Endodermal cell (in vitro differentiated cells): ENCODE data around the gene HLF. TPM values are rescaled to one million over a fixed set of nuclear protein-coding genes. Genes with fewer than 3 reads are reported as not detected.

ENCODE experiments used
- DNase-seq: peaks from one replicate; pipeline ENCODE4 v3.0.0-alpha.2; 2017
- H3K27ac ChIP-seq: 2 replicates; pipeline ENCODE4 v1.5.1; 2013; ENCODE audit warnings: mild to moderate bottlenecking, low read depth, low read length, moderate library complexity
- H3K27me3 ChIP-seq: 2 replicates; pipeline ENCODE4 v1.6.1; 2013; ENCODE audit warnings: mild to moderate bottlenecking, low read length, moderate library complexity; ENCODE audit not compliant: insufficient read depth, control insufficient read depth, poor library complexity, severe bottlenecking
- H3K36me3 ChIP-seq: 2 replicates; pipeline ENCODE4 v1.7.0; 2013; ENCODE audit warnings: mild to moderate bottlenecking, low read length, moderate library complexity; ENCODE audit not compliant: control insufficient read depth, insufficient read depth
- H3K4me1 ChIP-seq: one replicate; pipeline ENCODE4 v1.7.0; 2013; ENCODE audit warnings: low read length; ENCODE audit not compliant: control insufficient read depth, insufficient read depth
- H3K4me3 ChIP-seq: 2 replicates; pipeline ENCODE4 v1.5.1; 2013; ENCODE audit warnings: mild to moderate bottlenecking, low read length, moderate library complexity
- H3K9ac ChIP-seq: 2 replicates; pipeline ENCODE4 v1.6.1; 2013; ENCODE audit warnings: mild to moderate bottlenecking, low read length, moderate library complexity; ENCODE audit not compliant: poor library complexity, severe bottlenecking; ENCODE audit errors: extremely low read depth
- H3K9me3 ChIP-seq: 2 replicates; pipeline ENCODE4 v1.6.1; 2013; ENCODE audit warnings: mild to moderate bottlenecking, low read length, moderate library complexity; ENCODE audit not compliant: control insufficient read depth
- H3K27ac Mint-ChIP-seq: 2 replicates; pipeline ENCODE4 v1.8.0; 2020; ENCODE audit warnings: mixed read lengths
- H3K27me3 Mint-ChIP-seq: 2 replicates; pipeline ENCODE4 v1.8.0; 2021; ENCODE audit warnings: mild to moderate bottlenecking, mixed read lengths; ENCODE audit not compliant: insufficient read depth
- H3K36me3 Mint-ChIP-seq: 2 replicates; pipeline ENCODE4 v1.8.0; 2020; ENCODE audit warnings: low read depth, mixed read lengths
- H3K4me1 Mint-ChIP-seq: 2 replicates; pipeline ENCODE4 v1.8.0; 2020; ENCODE audit warnings: mixed read lengths
- H3K4me3 Mint-ChIP-seq: 2 replicates; pipeline ENCODE4 v1.8.0; 2020; ENCODE audit warnings: mild to moderate bottlenecking, moderate library complexity, mixed read lengths
- H3K9me3 Mint-ChIP-seq: 2 replicates; pipeline ENCODE4 v1.8.0; 2020; ENCODE audit warnings: mild to moderate bottlenecking, mixed read lengths
- WGBS, 2 experiments: methylation state at CpG; one replicate each; pipeline versions ENCODE4 v1.1.5 to v1.1.7; 2013; ENCODE audit warnings: missing lambda C conversion rate in 2 of 2, mixed read lengths in 1 of 2; ENCODE audit not compliant: insufficient coverage in 1 of 2, insufficient read length in 1 of 2; 5-methylcytosine and 5-hydroxymethylcytosine counted together
- total RNA-seq, 2 donors: library from RNA; stranded (reverse); fragmentation: NEBNext Ultra II Directional in 1 of 2; extraction: Animal tissue kit (Norgen Biotek cat#: 25700) in 1 of 2; gene quantifications; 2 replicates in 1 of 2; 3 replicates in 1 of 2; pipeline ENCODE4 v1.2.1, GENCODE V29; 2021
- TF ChIP-seq, protein P1 (sequence below): fragments of 200-600 bp; sonication (generic); conservative IDR thresholded peaks from 2 replicates; pipeline ENCODE4 v1.5.0; 2021; ENCODE audit warnings: antibody characterized with exemption, mild to moderate bottlenecking

HLF gene
- total RNA-seq, 2 donors from 2014 or later: not detected

DNA sequence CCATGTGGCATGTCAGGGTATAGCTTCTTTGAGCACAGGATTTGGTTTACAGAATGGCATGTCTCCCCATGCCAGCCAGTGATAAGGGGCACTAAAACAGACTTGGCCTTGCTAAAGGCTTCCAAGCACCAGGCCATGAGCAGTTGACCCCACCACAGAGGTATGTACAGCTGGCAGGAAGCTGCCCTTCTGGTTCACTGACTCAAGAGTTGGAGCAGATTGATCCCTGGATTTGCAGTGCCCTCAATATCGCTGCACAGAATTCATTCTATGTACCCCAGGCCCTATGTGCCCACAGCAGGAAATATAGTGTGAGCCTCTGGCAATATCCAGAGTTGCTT, 24.3 kb downstream of the HLF start:
- H3K4me3 ChIP-seq: no peak overlapping the region
- H3K27ac ChIP-seq: no peak overlapping the region
- 81 to 100% methylated on average over 1 of the region's 1 CpG for WGBS, 2 experiments
- H3K4me3 Mint-ChIP-seq: no peak overlapping the region
- no peak for DNase-seq
- no peaks in the 10 kb centered on the region for H3K4me1 ChIP-seq
- H3K4me1 Mint-ChIP-seq: no peaks in the 10 kb centered on the region
- no peak overlapping the region for H3K27ac Mint-ChIP-seq
- H3K36me3 ChIP-seq: no peaks in the 10 kb centered on the region
- no peak overlapping the region for H3K9ac ChIP-seq
- H3K9me3 ChIP-seq: no peaks in the 10 kb centered on the region
- H3K36me3 Mint-ChIP-seq: no peaks in the 10 kb centered on the region
- TF ChIP-seq, protein P1, sequence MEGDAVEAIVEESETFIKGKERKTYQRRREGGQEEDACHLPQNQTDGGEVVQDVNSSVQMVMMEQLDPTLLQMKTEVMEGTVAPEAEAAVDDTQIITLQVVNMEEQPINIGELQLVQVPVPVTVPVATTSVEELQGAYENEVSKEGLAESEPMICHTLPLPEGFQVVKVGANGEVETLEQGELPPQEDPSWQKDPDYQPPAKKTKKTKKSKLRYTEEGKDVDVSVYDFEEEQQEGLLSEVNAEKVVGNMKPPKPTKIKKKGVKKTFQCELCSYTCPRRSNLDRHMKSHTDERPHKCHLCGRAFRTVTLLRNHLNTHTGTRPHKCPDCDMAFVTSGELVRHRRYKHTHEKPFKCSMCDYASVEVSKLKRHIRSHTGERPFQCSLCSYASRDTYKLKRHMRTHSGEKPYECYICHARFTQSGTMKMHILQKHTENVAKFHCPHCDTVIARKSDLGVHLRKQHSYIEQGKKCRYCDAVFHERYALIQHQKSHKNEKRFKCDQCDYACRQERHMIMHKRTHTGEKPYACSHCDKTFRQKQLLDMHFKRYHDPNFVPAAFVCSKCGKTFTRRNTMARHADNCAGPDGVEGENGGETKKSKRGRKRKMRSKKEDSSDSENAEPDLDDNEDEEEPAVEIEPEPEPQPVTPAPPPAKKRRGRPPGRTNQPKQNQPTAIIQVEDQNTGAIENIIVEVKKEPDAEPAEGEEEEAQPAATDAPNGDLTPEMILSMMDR: no peak
- H3K27me3 Mint-ChIP-seq: no peaks in the 10 kb centered on the region
- no peaks in the 10 kb centered on the region for H3K27me3 ChIP-seq
- peaks cover 2% of the 10 kb centered on the region for H3K9me3 Mint-ChIP-seq

DNA sequence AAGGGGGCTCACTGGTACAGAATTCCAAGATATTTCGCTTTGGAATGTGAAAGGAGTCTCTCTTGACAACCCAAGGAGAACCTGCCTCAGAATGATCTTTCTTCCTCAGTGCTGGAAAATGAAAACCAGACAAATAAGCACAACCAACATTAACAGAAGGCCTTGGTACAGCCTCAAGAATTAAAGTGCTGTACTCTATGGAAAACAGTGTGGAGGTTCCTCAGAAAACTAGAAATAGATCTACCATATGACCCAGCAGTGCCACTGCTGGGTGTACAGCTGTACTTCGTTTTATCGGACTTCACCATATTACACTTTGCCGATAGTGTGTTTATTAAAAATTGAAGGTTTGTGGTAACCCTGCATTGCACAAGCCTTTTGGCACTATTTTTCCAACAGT, 25.2 kb downstream of the HLF start:
- Mint-ChIP-seq H3K27ac (no peak overlapping the region), H3K4me3 (no peak overlapping the region), H3K4me1 (no peaks in the 10 kb centered on the region), H3K27me3 (no peaks in the 10 kb centered on the region), H3K36me3 (no peaks in the 10 kb centered on the region), H3K9me3 (peaks cover 2% of the 10 kb centered on the region)
- no peak overlapping the region for H3K4me3 ChIP-seq
- no peaks in the 10 kb centered on the region for H3K27me3 ChIP-seq
- no peak overlapping the region for H3K9ac ChIP-seq
- DNase-seq: no peak
- no peak overlapping the region for H3K27ac ChIP-seq
- H3K9me3 ChIP-seq: no peaks in the 10 kb centered on the region
- H3K36me3 ChIP-seq: no peaks in the 10 kb centered on the region
- 96 to 100% methylated on average over 4 of the region's 4 CpGs for WGBS, 2 experiments
- no peaks in the 10 kb centered on the region for H3K4me1 ChIP-seq
- TF ChIP-seq, protein P1: no peak

DNA sequence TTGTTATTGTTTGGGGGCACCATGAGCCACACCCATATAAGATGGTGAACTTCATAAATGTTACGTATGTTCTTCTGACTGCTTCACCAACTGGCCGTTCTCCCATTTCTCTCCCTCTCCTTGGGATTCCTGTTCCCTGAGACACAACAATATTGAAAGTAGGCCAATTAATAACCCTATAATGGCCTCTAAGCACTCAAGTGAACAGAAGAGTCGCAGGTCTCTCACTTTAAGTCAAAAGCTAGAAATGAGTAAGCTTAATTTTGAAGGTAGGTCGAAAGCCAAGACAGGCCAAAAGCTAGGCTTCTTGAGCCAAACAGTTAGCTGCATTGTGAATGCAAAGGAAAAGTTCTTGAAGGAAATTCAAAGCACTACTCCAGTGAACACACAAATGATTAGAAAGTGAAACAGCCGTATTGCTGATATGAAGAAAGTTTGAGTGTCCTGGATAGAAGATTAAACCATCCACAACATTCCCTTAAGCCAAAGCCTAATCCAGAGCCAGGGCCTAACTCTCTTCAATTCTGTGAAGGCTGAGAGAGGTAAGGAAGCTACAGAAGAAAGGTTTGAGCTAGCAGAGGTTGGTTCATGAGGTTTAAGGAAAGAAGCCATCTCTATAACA, 25.8 kb downstream of the HLF start:
- WGBS, 2 experiments: 92 to 94% methylated on average over 4 of the region's 5 CpGs
- H3K4me1 Mint-ChIP-seq: no peaks in the 10 kb centered on the region
- Histone ChIP-seq H3K27ac (no peak overlapping the region), H3K9me3 (no peaks in the 10 kb centered on the region), H3K27me3 (no peaks in the 10 kb centered on the region), H3K9ac (no peak overlapping the region), H3K36me3 (no peaks in the 10 kb centered on the region), H3K4me1 (no peaks in the 10 kb centered on the region), H3K4me3 (no peak overlapping the region)
- H3K36me3 Mint-ChIP-seq: no peaks in the 10 kb centered on the region
- H3K4me3 Mint-ChIP-seq: no peak overlapping the region
- TF ChIP-seq, protein P1: no peak
- H3K9me3 Mint-ChIP-seq: peaks cover 2% of the 10 kb centered on the region
- no peaks in the 10 kb centered on the region for H3K27me3 Mint-ChIP-seq
- no peak overlapping the region for H3K27ac Mint-ChIP-seq
- peak; percentile 2 for DNase-seq
